ENCODE results near the gene NGLY1. TPM values are rescaled to one million over a fixed set of nuclear protein-coding genes. Genes with fewer than 3 reads are reported as not detected.

NGLY1 gene, protein sequence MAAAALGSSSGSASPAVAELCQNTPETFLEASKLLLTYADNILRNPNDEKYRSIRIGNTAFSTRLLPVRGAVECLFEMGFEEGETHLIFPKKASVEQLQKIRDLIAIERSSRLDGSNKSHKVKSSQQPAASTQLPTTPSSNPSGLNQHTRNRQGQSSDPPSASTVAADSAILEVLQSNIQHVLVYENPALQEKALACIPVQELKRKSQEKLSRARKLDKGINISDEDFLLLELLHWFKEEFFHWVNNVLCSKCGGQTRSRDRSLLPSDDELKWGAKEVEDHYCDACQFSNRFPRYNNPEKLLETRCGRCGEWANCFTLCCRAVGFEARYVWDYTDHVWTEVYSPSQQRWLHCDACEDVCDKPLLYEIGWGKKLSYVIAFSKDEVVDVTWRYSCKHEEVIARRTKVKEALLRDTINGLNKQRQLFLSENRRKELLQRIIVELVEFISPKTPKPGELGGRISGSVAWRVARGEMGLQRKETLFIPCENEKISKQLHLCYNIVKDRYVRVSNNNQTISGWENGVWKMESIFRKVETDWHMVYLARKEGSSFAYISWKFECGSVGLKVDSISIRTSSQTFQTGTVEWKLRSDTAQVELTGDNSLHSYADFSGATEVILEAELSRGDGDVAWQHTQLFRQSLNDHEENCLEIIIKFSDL
- total RNA-seq = 10 to 100 TPM; 66.1 to 84.1 (median 70.4) TPM
- 10 to 100 TPM; 39.7 to 53.0 TPM for polyA plus RNA-seq
- 70.7 reads per million, percentile 78 among the genes with 10 or more reads in this experiment for total RNA-seq

DNA sequence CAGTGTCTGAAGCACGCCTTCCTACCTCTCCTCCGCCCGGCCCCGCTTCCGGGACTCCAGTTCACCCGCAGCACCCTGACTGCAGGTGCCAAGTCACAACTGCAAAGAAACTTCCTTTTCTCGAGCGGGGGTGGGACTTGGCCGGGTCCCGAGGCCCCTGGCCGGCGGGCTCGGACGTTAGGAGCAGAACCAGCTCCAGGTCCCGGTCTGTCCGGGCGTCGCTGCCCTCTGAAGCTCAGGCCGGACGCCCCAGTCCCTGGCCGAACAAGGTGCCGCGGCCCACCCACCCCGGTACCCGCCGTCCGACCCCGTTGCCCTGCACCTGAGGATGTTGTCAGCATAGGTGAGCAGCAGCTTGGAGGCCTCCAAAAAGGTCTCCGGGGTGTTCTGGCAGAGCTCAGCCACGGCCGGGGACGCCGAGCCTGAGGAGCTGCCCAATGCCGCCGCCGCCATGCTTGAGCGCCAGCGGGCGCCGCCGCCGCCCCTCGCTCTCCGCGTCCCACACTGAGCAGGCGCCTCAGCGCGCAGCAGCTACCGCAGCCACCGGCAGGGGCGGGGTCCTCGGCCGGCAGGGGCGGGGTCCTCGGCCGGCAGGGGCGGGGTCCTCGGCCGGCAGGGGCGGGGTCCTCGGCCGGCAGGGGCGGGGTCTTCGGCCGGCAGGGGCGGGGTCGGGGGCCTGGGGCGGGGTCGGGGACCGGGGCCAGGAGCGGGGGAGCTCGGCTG, at the start of gene NGLY1:
NGLY1 (minus strand) TSS at position 506 of the 723 bp plus-strand sequence; CDS start at position 453, 53 bp downstream.
- ChIA-PET CTCF (interaction anchor here (0.9 to 1.1 kb wide), 2 partner anchors 74 to 115 kb away, joined by 3 to 4 read pairs; no protein-coding TSS in a partner anchor), POLR2A (interaction anchor here (0.6 to 1.7 kb wide), 9 partner anchors 9 to 1857 kb away, joined by 3 to 11 read pairs (median 3); no protein-coding TSS in a partner anchor)
- no peaks in the 10 kb centered on the region for H3K9me3 Mint-ChIP-seq
- peaks cover 25 to 61% (median 46%) of the 10 kb centered on the region in 7 donors for H3K4me1 Mint-ChIP-seq
- Histone ChIP-seq H3K4me1 (ENCODE audit: control insufficient read depth in 2 of 2, insufficient read depth in 2 of 2, low read length in 2 of 2) (peaks cover 19 to 28% of the 10 kb centered on the region in 2 donors), H3K36me3 (ENCODE audit: control insufficient read depth in 2 of 3, insufficient read depth in 3 of 3, low read length in 3 of 3) (peaks cover 0 to 6% (median 1%) of the 10 kb centered on the region in 3 experiments), H3K27ac (ENCODE audit: low read depth, low read length) (peak within 1 kb of the TSS; percentile 89), H3K27me3 (ENCODE audit: control insufficient read depth in 2 of 2, insufficient read depth in 2 of 2, low read length in 2 of 2) (no peaks in the 10 kb centered on the region), H3K4me3 (ENCODE audit: low read length) (peak within 1 kb of the TSS; percentile 73), H3K9me3 (ENCODE audit: control insufficient read depth in 2 of 3, low read length in 3 of 3) (no peaks in the 10 kb centered on the region)
- peaks cover 1 to 13% (median 6%) of the 10 kb centered on the region in 5 donors for H3K36me3 Mint-ChIP-seq
- DNase-seq (peak; percentile 78 to 88 (median 83)), ATAC-seq (peak; percentile 95)
- intact Hi-C loops (cut with micrococcal nuclease) = loop anchor here (1.0 to 10.0 kb wide), 14 partner anchors 7 to 1868 kb away; partner anchors contain the start of genes NKIRAS1 (in 2 of the 2), NR1D2 (in 2 of the 2), OXSM (in 2 of the 2) and RPL15 (in 2 of the 2)
- H3K4me3 Mint-ChIP-seq = peak within 1 kb of the TSS; percentile 85 to 95 (median 92)
- H3K27me3 Mint-ChIP-seq = no peaks in the 10 kb centered on the region
- peak within 1 kb of the TSS; percentile 78 to 93 (median 87) for H3K27ac Mint-ChIP-seq

DNA sequence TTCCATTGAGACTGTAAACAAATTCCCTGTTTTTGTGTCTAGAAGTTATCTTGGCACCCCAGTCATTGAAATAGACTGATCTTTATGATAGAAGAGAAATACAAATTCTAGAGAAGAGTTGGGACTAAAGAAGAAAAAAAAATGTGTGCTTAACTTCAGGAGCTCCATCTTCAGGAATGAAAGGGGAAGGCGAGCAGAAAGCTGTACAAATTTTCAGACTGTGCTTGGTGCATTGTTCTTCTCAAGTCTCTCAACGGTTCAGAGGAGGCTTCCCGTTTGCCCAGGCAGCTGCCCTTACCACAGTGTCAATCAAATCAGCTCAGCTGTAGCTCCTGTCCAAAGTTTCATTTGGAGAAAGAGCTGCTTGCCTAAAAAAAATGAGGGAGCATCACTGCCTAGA, 48.3 kb upstream of the NGLY1 start:
- ATAC-seq (no peak), DNase-seq (no peak)
- Histone ChIP-seq H3K4me3 (ENCODE audit: low read length) (no peak overlapping the region), H3K27ac (ENCODE audit: low read depth, low read length) (no peak overlapping the region), H3K36me3 (ENCODE audit: control insufficient read depth in 2 of 3, insufficient read depth in 3 of 3, low read length in 3 of 3) (no peaks in the 10 kb centered on the region), H3K4me1 (ENCODE audit: control insufficient read depth in 2 of 2, insufficient read depth in 2 of 2, low read length in 2 of 2) (no peaks in the 10 kb centered on the region), H3K9me3 (ENCODE audit: control insufficient read depth in 2 of 3, low read length in 3 of 3) (no peaks in the 10 kb centered on the region), H3K27me3 (ENCODE audit: control insufficient read depth in 2 of 2, insufficient read depth in 2 of 2, low read length in 2 of 2) (no peaks in the 10 kb centered on the region)
- CTCF ChIA-PET = interaction anchor here (2.5 kb wide), 1 partner anchor 183 kb away, joined by 12 read pairs; no protein-coding TSS in a partner anchor
- Mint-ChIP-seq H3K4me3 (no peak overlapping the region), H3K36me3 (peaks cover 0 to 3% (median 0%) of the 10 kb centered on the region in 5 donors), H3K27me3 (peaks cover 5 to 19% (median 7%) of the 10 kb centered on the region in 5 donors), H3K4me1 (peaks cover 0 to 8% (median 4%) of the 10 kb centered on the region in 7 donors), H3K9me3 (peaks cover 0 to 5% (median 0%) of the 10 kb centered on the region in 11 donors), H3K27ac (peak overlapping the region in 1 of 9 donors; percentile 23)
- intact Hi-C loops (cut with micrococcal nuclease) = loop anchor here (1.0 to 5.0 kb wide), 2 partner anchors 183 to 881 kb away; no protein-coding TSS in a partner anchor
- POLR2A ChIA-PET = no interaction called here

DNA sequence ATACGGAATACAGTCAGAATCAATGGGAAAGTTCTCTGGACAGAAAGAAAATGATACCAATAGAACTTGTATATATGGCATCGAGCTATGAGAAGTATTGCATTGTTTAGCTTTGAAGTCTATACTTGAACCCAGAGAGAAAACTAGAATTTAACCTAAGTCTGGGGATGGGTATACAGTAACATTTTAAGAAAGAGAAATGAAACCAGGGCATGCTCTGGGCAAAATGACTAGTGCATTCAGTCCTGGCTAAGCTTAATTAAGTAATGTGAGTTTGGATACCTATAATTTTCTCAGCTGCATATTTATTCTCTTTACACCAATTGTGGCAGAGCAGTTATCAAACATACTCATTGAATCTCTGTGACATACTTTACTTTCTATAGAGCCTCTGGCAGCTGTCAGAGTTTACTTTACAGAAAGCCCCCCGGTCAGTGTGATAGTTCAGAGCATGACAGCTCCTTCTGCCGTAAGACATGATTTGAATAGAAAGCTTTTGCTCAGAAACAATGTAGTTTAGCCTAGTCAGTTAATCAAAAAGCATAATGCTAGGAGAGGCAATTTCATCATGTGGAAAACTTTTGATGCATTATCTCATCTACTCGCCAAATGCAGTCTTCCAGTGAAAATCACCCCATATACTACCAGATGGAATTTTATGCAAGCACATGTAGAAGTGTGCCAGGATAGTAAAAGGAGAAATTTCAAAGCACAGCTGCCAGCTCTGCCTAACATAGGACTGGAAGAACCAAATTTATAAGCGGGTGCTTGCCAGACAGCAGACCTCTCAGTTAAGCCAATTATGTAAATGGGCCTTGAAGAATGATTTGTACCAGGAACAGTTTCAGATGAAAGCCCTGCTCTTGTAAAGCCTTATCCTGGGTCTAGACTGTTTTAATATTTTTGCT, 47.4 kb upstream of the NGLY1 start:
- Histone ChIP-seq H3K4me3 (ENCODE audit: low read length) (no peak overlapping the region), H3K36me3 (ENCODE audit: control insufficient read depth in 2 of 3, insufficient read depth in 3 of 3, low read length in 3 of 3) (no peaks in the 10 kb centered on the region), H3K9me3 (ENCODE audit: control insufficient read depth in 2 of 3, low read length in 3 of 3) (no peaks in the 10 kb centered on the region), H3K4me1 (ENCODE audit: control insufficient read depth in 2 of 2, insufficient read depth in 2 of 2, low read length in 2 of 2) (peaks cover 5% of the 10 kb centered on the region in 2 donors), H3K27me3 (ENCODE audit: control insufficient read depth in 2 of 2, insufficient read depth in 2 of 2, low read length in 2 of 2) (no peaks in the 10 kb centered on the region), H3K27ac (ENCODE audit: low read depth, low read length) (no peak overlapping the region)
- intact Hi-C loops (cut with micrococcal nuclease) = loop anchor here (1.0 to 5.0 kb wide), 2 partner anchors 182 to 882 kb away; no protein-coding TSS in a partner anchor
- Mint-ChIP-seq H3K4me1 (peaks cover 8 to 17% (median 13%) of the 10 kb centered on the region in 7 donors), H3K27ac (no peak overlapping the region), H3K36me3 (peaks cover 0 to 3% (median 0%) of the 10 kb centered on the region in 5 donors), H3K9me3 (peaks cover 0 to 5% (median 0%) of the 10 kb centered on the region in 11 donors), H3K4me3 (no peak overlapping the region), H3K27me3 (peaks cover 3 to 19% (median 5%) of the 10 kb centered on the region in 5 donors)
- DNase-seq (no peak), ATAC-seq (no peak)
- ChIA-PET POLR2A (no interaction called here), CTCF (interaction anchor here (2.5 kb wide), 1 partner anchor 182 kb away, joined by 12 read pairs; no protein-coding TSS in a partner anchor)

DNA sequence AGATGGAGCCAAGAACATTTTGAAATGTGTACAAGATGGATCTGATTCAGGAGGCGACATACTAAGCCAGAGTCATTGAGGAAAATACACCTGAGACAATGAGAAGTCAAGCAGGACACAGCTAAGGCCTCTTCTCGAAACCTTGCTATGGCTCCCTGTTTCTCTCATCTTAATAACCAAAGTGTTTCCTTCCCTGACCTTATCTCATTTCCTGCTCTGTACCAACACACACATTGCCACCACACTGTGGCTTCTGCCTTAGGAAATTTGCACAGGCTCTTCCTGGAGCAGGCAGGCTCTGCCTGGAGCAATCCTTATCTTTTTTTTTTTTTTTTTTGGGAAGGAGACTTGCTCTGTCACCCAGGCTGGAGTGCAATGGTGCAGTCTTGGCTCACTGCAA, 43.3 kb upstream of the NGLY1 start:
- H3K9me3 Mint-ChIP-seq = peaks cover 0 to 5% (median 0%) of the 10 kb centered on the region in 11 donors
- peaks cover 8 to 17% (median 13%) of the 10 kb centered on the region in 7 donors for H3K4me1 Mint-ChIP-seq
- POLR2A ChIA-PET = no interaction called here
- H3K36me3 ChIP-seq (ENCODE audit: control insufficient read depth in 2 of 3, insufficient read depth in 3 of 3, low read length in 3 of 3) = no peaks in the 10 kb centered on the region
- no peak overlapping the region for H3K27ac ChIP-seq (ENCODE audit: low read depth, low read length)
- CTCF ChIA-PET = interaction anchor here (0.8 kb wide), 1 partner anchor 28 kb away, joined by 3 read pairs; no protein-coding TSS in a partner anchor
- peak overlapping the region in 1 of 9 donors; percentile 18 for H3K27ac Mint-ChIP-seq
- ATAC-seq = peak; percentile 31
- DNase-seq = no peak
- H3K4me1 ChIP-seq (ENCODE audit: control insufficient read depth in 2 of 2, insufficient read depth in 2 of 2, low read length in 2 of 2) = peaks cover 5% of the 10 kb centered on the region in 2 donors
- H3K27me3 Mint-ChIP-seq = peaks cover 0 to 16% (median 0%) of the 10 kb centered on the region in 5 donors
- peaks cover 0 to 3% (median 0%) of the 10 kb centered on the region in 5 donors for H3K36me3 Mint-ChIP-seq
- no peaks in the 10 kb centered on the region for H3K9me3 ChIP-seq (ENCODE audit: control insufficient read depth in 2 of 3, low read length in 3 of 3)
- intact Hi-C loops (cut with micrococcal nuclease) = no loop called here
- H3K4me3 Mint-ChIP-seq = no peak overlapping the region
- no peak overlapping the region for H3K4me3 ChIP-seq (ENCODE audit: low read length)
- H3K27me3 ChIP-seq (ENCODE audit: control insufficient read depth in 2 of 2, insufficient read depth in 2 of 2, low read length in 2 of 2) = no peaks in the 10 kb centered on the region

DNA sequence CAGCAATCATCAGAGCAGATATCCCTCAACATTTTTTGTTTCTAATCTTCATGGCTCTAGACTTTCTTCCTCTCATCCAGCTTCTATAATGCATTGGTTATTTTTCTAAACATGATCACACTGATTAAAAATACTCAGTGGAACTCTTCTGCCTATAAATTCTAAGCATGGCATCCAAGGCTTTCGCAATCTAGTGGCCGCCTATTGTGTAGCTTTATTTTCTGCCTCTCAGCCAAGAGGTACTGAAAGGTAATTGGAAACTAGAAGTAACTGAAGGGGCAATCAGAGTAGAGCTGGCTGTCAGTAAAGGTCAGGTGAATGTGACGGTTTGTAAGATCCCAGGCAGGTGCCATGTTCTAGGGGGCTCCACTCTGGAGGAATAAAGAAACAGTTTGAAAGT, 40.1 kb upstream of the NGLY1 start:
- Mint-ChIP-seq H3K4me3 (no peak overlapping the region), H3K9me3 (no peaks in the 10 kb centered on the region), H3K27me3 (peaks cover 0 to 4% (median 0%) of the 10 kb centered on the region in 5 donors), H3K27ac (no peak overlapping the region), H3K4me1 (peaks cover 8 to 17% (median 13%) of the 10 kb centered on the region in 7 donors), H3K36me3 (peaks cover 0 to 3% (median 0%) of the 10 kb centered on the region in 5 donors)
- Histone ChIP-seq H3K9me3 (ENCODE audit: control insufficient read depth in 2 of 3, low read length in 3 of 3) (no peaks in the 10 kb centered on the region), H3K36me3 (ENCODE audit: control insufficient read depth in 2 of 3, insufficient read depth in 3 of 3, low read length in 3 of 3) (no peaks in the 10 kb centered on the region), H3K4me1 (ENCODE audit: control insufficient read depth in 2 of 2, insufficient read depth in 2 of 2, low read length in 2 of 2) (peaks cover 5% of the 10 kb centered on the region in 2 donors), H3K4me3 (ENCODE audit: low read length) (no peak overlapping the region), H3K27me3 (ENCODE audit: control insufficient read depth in 2 of 2, insufficient read depth in 2 of 2, low read length in 2 of 2) (no peaks in the 10 kb centered on the region), H3K27ac (ENCODE audit: low read depth, low read length) (no peak overlapping the region)
- intact Hi-C loops (cut with micrococcal nuclease) = no loop called here
- ChIA-PET POLR2A (no interaction called here), CTCF (no interaction called here)
- ATAC-seq (no peak), DNase-seq (no peak)
